Measurements from ENCODE around the gene RASSF5.

- TF ChIP-seq POLR2A (IDR thresholded peaks at IDR 0.05) = no peak
- TF ChIP-seq CTCF (IDR thresholded peaks at IDR 0.05) = no peak
Measured at GRCh38 chr1:206538901-206539640, 31.7 kb downstream of the RASSF5 start.

Data from Peyer's patch (tissue), 4 donors.